ENCODE measurements around the gene LAMB1.

The LAMB1 gene

DNA sequence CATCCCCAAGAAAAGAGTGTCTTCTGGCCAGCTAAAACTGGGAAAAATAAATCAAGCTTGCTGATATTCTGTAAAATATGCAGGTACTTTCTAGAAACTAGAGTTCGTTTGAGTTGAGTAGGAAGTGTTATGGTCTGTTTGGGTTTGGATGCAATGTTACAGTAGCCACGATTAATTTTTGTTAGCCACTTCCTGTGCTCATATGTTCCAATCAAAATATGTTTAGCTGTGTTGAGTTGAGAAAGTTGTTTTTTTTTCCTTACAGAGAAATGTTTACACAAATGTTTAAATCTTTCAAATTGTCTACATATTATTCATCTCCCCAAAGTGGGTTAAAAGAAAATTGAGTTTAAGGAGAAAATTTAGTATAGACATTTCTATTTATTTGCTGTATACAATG, 11.3 kb upstream of the LAMB1 start:
- DNase-seq (ENCODE audit: low read depth): no peak

DNA sequence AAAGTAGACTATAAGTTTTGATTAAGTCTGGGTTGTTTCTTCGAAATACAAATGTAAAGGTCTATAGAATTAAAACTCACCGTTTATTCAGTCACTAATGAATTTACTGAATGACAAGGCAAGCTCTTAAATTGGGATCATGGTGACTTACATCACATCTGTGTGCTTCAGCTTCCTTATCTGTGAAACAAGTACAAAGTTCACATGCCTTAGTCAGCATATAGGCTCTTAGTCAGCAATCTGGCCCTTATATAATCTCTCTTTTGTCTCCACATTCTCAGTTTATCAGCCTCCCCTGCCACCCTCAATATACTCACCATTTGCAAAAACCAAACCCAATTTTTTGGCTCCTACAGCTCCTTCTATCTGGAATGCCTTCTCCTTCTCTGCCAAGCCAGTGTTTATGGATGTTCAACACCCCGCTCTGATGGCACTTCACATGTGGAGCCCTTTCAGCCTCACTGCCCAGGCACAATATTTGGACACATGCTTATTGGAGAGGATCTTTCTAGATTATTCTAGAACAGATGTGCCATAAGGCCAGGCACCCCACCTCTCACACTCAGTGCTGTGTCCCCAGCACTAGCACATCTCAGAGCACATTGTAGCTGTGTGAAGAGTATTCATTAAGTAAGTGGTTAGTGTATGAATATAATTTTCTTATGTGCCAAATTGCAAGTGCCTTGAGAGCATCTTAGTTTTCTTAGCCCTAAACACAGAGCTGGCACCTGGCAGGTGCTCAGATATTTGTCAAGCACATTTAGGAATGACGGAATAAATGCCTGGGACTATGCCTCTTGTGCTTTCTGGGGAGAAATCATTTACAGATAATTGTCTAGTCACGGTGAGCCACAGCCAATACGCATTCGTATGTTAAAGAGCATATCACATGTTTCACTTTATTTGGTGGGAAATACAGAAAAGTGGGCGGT, 9.8 kb upstream of the LAMB1 start:
- DNase-seq (ENCODE audit: low read depth): peak; percentile 73
- no peak for TF ChIP-seq CTCF (IDR thresholded peaks at IDR 0.05; ENCODE audit: insufficient read depth, low read depth, low read length, missing control alignments)

More for the DNA sequence above, 11.3 kb upstream of the LAMB1 start:
- TF ChIP-seq CTCF (IDR thresholded peaks at IDR 0.05; ENCODE audit: insufficient read depth, low read depth, low read length, missing control alignments): no peak
- no peak overlapping the region for H3K4me3 ChIP-seq (ENCODE audit: low read length)

DNA sequence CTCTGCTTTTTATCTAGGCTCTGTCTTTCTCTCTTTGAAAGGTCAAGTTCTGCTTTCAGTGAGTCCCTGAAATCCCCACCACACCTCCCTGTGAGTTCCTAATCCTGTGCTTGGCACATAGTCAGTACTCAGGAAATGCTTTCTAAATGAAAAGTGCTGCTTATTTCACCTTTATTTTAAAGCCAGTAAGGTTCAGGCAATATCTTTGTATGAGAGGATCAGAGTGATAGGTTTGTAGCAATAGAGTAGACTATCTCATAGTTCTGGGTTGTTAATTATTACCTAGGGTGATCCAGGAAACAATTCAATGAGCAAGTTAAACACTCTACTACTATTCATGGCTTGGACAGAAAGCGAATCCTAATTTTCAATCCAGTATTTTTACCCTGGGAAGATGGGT, 7.4 kb upstream of the LAMB1 start:
- no peak for TF ChIP-seq CTCF (IDR thresholded peaks at IDR 0.05; ENCODE audit: insufficient read depth, low read depth, low read length, missing control alignments)
- no peak for DNase-seq (ENCODE audit: low read depth)
- no peak overlapping the region for H3K4me3 ChIP-seq (ENCODE audit: low read length)

More for the DNA sequence above, 9.8 kb upstream of the LAMB1 start:
- H3K4me3 ChIP-seq (ENCODE audit: low read length): no peak overlapping the region

- DNase-seq (ENCODE audit: low read depth): no peak
- no peak for TF ChIP-seq CTCF (IDR thresholded peaks at IDR 0.05; ENCODE audit: insufficient read depth, low read depth, low read length, missing control alignments)
- no peak overlapping the region for H3K4me3 ChIP-seq (ENCODE audit: low read length)
Measured at GRCh38 chr7:108009873-108010272, 6.9 kb upstream of the LAMB1 start.

- TF ChIP-seq CTCF (IDR thresholded peaks at IDR 0.05; ENCODE audit: insufficient read depth, low read depth, low read length, missing control alignments): no peak
- no peak for DNase-seq (ENCODE audit: low read depth)
- H3K4me3 ChIP-seq (ENCODE audit: low read length): no peak overlapping the region
Measured at GRCh38 chr7:108008827-108009226, 5.9 kb upstream of the LAMB1 start.

DNA sequence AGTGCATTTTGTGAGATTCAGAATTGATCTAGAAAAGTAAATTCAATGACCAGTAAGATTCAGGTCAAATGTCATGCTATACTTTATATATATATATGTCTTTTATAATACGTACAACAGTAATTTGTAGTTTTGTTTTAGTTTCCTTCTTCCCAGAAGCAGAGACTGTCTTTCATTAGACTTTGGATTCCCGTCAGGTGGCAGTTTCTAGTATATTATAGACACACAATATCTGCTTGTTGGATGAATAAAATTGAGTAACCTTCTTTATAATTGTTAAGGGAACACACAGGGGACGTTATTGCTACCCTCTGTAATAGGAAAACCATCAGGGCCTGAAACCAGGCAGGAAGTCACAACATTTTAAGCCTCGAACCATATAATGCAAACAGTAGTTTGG, 5.3 kb upstream of the LAMB1 start:
- H3K4me3 ChIP-seq (ENCODE audit: low read length): no peak overlapping the region
- no peak for TF ChIP-seq CTCF (IDR thresholded peaks at IDR 0.05; ENCODE audit: insufficient read depth, low read depth, low read length, missing control alignments)
- DNase-seq (ENCODE audit: low read depth): no peak

DNA sequence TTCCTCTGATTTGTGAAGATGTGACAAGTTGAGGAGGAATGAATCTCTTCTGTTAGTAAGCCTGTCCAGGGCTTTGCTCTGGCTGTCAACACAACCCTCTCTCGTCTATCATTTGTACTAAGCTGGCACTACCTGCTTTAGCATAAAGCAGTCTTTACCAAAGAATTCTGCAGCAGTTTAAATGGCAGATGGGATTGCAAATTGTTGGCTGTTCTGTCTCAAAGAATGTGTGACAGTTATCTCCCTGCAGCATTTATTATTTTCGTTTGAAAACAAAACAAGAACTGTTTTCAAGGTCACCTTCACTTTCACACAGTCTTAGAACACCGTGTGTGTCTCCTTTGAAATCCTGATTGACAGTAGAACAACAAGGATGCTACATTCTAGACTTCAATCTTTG, 4.8 kb upstream of the LAMB1 start:
- no peak for DNase-seq (ENCODE audit: low read depth)

More for the DNA sequence above, 4.8 kb upstream of the LAMB1 start:
- no peak for TF ChIP-seq CTCF (IDR thresholded peaks at IDR 0.05; ENCODE audit: insufficient read depth, low read depth, low read length, missing control alignments)
- H3K4me3 ChIP-seq (ENCODE audit: low read length): no peak overlapping the region
